AG10803 (cell line): ENCODE measurements around the gene MYBPH.
A peak's percentile ranks its signal among the peaks of the same experiment; 100 is the strongest.

Experiments used
- DNase-seq: peaks from one replicate; pipeline ENCODE4 v3.0.0; 2010; ENCODE audit warnings: low read depth
- H3K4me3 ChIP-seq: 2 replicates; pipeline ENCODE4 v1.5.1; 2011; ENCODE audit warnings: mild to moderate bottlenecking, low read length, control low read depth
- TF ChIP-seq, protein P1 (sequence below): conservative IDR thresholded peaks from 2 replicates; pipeline ENCODE4 v1.5.1; 2011; ENCODE audit warnings: mild to moderate bottlenecking, low read length, control low read depth, inconsistent platforms

MYBPH gene

DNA sequence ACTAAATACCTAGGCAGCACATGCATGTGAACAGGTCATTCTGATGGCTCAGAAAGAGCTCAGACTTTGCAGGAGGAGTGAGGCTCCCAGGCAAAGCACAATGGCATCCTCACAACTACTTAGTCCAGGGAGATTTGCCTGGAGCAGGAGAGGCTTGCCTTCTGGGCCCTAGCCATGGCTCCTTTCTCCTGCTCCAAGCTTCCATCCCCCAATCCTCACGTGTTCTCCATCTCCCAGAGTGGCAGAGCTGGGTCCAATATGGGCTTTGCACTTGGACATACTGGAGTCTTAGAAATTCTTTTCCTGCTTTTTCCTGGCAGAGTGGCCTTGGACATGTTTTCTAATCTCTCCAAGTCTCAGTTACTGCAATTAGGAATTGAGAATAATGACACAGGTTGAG is 15.8 kb downstream of the MYBPH start:
- no peak for DNase-seq
- H3K4me3 ChIP-seq: no peak overlapping the region
- TF ChIP-seq, protein P1, sequence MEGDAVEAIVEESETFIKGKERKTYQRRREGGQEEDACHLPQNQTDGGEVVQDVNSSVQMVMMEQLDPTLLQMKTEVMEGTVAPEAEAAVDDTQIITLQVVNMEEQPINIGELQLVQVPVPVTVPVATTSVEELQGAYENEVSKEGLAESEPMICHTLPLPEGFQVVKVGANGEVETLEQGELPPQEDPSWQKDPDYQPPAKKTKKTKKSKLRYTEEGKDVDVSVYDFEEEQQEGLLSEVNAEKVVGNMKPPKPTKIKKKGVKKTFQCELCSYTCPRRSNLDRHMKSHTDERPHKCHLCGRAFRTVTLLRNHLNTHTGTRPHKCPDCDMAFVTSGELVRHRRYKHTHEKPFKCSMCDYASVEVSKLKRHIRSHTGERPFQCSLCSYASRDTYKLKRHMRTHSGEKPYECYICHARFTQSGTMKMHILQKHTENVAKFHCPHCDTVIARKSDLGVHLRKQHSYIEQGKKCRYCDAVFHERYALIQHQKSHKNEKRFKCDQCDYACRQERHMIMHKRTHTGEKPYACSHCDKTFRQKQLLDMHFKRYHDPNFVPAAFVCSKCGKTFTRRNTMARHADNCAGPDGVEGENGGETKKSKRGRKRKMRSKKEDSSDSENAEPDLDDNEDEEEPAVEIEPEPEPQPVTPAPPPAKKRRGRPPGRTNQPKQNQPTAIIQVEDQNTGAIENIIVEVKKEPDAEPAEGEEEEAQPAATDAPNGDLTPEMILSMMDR: no peak

DNA sequence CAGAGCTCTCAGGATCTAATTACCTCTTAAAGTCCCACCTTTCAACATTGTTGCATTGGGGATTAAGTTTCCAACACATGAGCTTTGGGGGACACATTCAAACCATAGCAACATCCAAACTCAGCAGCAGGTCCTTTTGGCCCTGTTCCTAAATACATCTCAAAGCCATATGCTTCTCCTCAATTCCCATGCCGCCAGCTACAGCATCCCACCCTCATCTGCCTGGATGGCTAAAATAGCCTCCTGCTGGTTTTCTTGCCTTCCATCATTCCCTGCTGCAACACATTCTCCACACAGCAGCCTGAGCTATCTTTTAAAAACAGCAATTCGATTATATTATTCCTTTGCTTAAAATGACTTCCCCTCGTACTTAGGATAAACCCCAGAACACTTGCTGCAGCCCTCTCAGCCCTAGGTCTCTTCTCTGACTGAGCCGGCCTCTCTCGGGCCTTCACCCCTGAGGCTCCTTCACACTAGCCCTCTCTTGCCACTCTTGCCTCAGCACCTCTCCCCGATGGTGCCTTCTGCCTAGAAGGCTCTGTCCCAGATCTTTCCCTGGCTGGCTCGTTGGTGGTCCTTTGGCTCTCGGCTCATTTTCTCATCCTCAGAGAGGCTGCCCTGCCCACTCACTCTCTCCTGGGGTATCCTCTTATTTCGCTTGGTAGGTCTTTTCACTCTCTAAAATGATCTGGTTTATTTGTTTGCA is 16.5 kb downstream of the MYBPH start:
- no peak for DNase-seq
- TF ChIP-seq, protein P1: no peak
- no peak overlapping the region for H3K4me3 ChIP-seq

DNA sequence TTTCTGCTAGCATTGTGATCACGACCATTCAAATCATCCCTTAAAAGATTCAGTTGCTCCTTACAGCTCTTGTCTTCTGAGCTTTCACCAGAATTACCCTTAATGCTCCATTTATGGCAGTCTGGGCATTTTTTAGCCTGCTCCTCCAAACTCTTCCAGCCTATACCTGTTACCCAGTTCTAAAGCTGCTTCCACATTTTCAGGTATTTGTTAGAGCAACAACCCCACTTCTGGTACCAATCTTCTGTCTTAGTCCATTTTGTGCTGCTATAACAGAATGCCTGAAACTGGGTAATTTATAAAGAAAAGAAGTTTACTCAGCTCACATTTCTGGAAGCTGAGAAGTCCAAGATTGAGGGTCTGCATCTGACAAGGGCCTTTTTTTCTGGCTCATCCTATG is 17.2 kb downstream of the MYBPH start:
- no peak for DNase-seq
- no peak overlapping the region for H3K4me3 ChIP-seq
- TF ChIP-seq, protein P1: no peak

DNA sequence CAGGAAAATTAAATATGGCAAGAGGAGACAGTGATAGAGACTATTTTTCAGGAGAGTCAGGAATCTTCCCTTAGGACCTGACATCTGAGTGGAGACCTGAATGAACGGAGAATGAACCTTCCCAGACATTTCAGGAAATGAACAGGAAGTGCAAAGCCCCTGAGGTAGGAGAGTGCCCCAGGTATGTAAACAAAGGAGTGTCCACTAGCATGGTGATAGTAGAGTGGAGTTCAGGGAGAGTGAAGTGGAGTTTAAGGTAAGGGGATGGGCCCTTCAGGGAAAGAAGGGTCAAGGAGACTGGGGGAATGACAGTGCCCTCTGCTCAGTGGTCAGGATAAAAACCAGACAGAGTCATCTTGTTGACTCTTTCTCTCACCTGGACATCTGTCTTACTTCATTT is 19.3 kb downstream of the MYBPH start:
- TF ChIP-seq, protein P1: no peak
- H3K4me3 ChIP-seq: no peak overlapping the region
- no peak for DNase-seq

DNA sequence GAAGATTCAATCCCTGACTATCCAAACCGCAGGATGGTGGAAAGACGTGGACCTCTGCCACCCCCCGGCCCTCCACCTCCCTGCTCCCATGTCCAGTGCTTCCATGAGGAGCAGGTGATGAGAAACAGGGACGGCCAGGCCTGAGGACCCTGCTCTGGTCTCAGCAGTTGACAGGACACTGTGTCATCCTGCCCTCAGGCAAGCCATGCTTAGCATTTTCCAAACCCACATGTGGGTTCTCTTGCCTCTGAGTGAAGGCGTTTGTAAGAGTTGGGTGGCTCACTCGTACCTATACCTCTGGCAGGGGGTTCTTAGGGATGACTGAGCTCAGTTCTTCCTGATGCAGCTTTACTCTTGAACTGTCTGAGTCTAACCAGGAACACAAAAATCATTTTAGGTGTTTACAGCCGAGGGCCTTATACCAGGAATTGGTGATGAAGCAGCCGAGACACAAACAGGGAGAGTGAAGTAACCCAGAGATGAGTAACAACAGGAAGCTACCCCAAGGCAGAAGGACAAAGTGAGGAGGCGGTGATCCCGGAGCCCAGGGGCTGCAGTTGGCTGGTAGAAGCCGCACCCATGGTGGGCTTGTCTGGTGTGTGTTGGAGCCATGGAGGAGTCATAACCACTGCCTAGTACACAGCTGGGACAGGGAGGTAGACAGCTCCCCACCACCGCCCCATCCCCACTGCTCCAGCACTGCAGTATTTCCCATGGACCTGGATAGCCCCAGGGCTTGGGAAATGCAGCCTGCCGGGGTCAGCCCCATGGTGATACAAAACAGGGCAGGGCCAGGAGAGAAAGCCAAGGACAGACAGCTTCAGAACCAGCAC is 21.4 kb downstream of the MYBPH start:
- DNase-seq: peak; percentile 29
- no peak overlapping the region for H3K4me3 ChIP-seq
- TF ChIP-seq, protein P1: no peak

DNA sequence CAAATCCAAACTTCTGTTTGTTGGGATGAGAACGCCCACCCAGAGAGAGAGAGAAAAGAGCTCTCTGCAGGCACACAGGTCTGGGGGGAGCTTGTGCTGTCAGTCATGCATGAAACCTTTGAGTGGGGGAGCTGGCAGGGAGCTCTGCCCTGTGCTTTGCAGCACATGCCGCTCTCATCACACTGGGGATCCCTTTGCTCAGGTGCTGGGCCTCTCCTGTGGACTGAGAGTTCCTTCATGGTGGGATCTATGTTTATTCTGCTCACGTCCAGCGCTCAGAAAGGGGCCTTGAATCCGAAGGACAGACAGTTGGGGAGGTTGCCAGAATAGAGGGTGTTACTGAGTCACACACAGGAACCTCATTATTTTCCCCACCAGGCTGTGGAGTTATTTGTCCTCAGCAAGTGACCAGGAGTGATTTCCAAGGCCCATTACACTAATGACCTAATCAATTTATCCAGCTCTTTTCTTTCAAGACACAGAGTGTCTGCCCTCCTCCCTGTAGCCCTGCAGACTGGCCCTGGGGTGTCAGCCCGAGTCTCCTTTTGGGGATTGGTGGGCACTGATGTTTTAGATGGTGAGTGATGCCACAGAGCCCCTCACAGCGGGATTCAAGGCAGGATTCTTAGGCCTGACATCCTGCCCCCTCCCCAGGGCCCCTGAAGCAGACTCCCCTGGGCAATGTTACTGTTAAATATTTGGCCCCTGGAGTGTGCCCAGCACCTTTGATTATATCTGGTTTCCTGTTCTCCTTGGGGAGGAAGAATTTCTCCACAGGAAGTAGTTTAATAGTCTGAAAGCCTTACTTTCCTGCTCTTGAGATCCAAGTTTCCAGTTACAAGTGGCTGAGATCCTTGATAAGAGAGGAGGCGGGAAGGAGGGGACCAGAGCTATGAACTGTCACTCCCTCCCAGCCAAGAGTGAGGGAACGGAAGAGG is 22.3 kb downstream of the MYBPH start:
- H3K4me3 ChIP-seq: no peak overlapping the region
- DNase-seq: no peak
- TF ChIP-seq, protein P1: no peak
